Astrocyte of the hippocampus (primary cell): Measurements from ENCODE around the gene SNX3.

ENCODE experiments used
- DNase-seq: peaks from one replicate; pipeline ENCODE4 v3.0.0; 2011; ENCODE audit warnings: low read depth, low spot score

SNX3 gene

DNA sequence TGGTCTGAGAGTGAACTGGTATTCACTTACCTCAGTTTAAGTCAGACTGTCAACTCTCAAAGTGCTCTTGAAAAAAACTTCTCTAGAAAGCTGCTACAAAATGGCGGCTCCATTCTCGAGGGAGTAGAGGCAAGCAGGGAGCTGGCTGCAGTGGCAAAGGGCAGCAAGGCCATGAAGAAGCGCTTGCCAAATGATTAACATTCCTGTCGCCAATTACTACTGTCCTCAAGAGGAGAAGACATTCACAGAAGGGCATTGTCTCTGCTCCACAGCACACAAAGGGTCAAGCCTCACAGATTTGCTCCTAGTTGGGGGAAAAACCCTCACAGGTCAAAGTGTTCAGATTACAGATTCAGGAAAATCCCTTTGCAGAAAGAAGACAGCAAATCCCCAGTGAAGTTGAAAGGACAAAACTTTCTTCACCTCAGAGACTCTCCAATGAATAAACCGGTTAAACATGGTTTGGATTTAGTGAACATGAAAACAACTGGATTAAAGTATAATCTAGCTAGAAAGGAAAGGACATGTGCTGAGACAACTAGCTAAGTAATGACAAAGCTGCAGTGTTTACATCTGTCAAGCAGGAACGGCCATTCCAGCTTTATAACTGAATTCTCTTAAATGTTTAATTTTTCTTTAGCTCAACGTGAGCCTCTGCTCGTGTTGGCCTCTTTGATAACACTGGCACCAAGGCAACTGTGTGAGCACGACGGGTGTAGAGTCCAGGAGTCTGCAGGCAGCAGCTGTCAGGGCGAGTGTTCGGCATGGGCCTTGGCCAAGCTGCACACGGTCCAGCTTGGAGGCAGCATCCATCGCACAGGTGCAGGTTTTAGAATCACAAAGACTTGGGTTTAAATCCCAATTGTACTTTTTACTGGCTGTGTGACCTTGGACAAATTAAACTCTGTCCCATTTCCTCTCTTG, 57.4 kb downstream of the SNX3 start:
- DNase-seq = no peak

DNA sequence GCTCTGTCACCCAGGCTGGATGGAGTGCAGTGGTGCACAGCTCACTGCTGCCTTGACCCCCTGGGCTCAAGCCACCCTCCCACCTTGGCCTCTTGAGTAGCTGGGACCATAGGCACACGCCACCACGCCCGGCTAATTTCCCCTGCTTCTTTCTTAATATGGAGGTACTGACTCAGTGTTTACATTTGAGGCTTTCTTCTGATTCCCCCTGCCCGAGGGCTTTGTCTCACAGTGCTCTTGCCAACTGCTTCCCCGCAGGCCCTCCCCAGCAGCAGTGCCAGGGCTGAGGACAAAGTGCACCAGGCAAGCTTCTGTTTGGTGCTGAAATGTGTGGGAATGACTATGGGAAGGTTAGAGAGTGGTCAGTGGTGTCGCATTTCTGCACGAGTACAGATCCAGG, 60.2 kb downstream of the SNX3 start:
- peak; percentile 91 for DNase-seq

DNA sequence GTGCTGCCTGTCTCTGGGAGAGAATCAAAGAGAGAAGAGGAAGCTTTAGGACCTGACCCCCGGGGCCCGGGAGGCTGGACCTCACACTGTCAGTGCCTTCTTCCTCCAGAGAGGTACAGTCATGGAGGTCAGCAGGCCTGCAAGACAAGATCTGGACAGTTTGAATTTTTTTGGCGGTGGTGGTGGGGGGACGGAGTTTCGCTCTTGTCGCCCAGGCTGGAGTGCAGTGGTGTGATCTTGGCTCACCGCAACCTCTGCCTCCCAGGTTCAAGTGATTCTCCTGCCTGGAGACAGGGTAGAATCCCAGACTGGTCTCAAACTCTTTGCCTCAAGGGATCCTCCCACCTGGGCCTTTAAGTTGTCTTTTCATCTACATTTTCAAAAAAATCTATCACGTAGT, 60.7 kb downstream of the SNX3 start:
- DNase-seq = no peak

DNA sequence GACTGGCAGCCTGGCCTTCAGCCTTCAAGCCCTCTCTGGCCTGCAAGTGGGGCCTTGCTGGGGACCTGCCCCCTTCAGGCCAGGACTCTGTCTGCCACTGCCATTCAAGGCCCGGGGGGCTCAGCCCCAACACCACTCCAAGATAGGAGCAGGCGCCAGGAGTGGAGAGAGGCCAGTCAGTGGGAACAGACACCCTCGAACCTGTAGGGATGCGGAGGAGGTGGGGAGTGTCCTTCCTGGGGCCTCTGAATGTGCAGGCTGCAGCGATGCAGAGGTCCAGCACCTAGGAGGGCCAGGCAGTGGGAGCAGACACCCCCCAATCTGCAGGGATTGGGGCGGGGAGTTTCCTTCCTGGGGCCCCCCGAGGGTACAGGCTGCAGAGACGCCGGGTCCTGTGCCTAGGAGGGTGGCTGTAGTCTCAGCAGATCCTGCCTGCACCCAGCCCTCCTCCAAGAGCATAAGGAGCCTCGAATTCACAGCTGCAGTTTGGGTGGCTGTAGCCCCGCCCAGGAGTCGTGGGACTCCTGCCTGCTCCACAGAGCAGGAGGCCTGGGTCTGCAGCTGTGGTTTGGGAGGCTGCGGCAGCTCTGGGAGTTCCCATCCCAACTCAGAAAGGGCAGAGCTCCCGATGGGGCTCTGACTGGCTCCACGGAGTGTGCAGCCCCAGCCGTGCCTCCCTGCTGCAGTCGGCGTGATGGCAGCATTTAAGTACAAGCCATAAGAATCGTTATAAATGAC, 61.9 kb downstream of the SNX3 start:
- no peak for DNase-seq

DNA sequence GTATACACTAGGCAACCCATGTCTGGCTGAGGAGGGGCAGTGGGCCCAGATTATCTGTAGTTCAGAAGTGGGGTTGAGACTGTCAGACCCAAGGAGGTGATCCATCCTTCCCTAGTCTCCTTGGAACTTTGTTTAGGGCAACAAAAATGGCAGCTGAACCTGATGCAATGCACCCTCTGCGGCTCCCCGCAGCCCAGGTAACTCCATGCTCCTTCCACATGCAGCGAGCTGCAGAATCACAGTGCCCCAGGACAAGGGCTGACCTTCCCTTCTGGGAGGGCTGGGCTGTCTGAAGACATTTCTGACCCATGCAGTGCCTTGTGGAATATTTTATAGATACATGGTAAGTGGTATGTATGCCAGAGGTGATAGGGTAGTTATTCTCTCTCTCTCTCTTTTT, 65.6 kb downstream of the SNX3 start:
- DNase-seq = no peak

DNA sequence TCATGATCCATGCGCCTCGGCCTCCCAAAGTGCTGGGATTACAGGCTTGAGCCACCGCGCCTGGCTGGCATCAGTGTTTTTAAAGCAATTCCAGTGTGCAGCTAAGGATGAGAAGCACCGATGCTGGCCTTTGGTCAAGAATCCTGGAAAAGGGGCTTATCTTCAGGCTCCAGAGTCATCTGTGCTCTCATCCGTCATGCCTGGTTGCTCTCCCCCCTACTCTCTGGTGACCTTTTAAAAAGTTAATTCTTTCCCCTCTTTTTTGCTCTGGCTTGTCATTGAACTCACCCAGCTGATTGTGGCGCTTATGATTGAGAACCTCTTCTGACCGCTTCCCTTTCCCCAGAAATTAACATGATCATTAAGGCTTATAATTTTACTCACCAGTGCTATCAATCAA, 66.3 kb downstream of the SNX3 start:
- DNase-seq = no peak

DNA sequence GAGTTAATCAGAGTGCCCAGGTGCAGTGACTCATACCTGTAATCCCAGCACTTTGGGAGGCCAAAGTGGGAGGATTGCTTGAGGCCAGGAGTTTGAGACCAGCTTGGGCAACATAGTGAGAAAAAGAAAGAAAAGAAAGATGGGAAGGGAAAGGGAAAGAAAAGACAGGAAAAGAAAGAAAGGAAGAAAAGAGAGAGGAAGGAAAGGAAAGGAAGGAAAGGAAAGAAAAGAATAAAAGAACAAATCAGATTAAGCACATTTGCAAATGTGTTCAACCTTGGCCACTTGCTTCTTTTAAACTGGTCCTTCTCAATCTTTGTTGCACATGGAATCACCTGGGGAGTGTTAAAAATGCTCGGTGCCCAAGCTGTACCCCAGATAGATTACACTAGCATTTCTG, 67.0 kb downstream of the SNX3 start:
- DNase-seq = no peak

DNA sequence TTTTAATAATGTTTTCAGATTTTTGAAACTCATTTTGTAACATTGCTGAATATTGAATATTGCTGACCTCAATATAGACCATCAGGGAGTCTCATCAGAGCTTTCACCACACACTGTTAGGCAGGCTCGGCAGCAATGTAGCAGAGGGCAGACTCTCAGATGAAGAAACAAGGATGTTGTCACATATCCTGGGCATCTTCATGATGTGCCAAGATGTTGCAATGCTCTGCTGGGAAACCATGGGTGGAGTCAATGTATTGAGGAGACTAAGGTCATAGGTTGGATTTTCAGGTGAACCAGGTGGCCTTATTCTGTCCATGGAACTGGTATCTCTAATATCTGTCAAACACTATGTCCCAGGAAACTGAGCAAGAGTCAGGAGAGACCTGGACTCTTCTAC, 67.7 kb downstream of the SNX3 start:
- no peak for DNase-seq

DNA sequence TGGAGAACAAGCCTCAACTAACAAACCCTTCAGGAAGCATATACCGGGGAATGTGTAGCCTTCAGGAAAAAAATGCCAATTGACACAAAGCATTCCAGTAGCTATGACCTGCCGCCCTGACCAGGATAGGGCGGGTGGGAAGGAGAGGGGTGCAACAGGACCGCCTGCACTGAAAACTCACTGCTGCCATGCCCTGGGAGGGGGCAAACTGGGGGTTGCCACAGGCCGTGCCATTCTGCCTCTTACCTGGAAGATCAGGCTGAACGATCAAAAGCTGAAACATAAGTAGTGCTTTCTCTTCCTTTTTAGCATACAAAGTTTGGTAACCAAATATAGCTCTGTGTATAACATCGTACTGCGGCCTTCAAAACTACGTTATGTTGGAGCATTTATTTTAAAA, 73.3 kb downstream of the SNX3 start:
- no peak for DNase-seq

DNA sequence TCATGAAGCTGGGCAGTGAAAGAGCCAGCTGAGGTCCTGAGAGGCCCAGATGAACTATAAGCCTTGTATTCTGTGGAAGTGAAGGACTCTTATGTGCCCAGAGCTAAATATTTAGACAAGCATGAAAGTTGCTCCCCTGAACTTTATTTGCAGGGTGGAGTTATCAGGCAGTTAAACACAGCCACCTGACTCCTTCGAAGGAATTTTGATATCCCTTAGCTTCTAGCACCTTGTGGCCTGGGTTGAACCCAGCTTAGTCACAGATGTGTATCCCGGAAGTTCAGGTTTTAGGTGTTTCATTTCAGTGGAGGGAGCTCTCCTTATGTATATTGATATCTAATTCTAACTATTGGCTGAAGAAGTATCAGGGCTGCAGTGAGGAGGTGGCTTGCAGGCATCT, 74.6 kb downstream of the SNX3 start:
- DNase-seq = no peak

DNA sequence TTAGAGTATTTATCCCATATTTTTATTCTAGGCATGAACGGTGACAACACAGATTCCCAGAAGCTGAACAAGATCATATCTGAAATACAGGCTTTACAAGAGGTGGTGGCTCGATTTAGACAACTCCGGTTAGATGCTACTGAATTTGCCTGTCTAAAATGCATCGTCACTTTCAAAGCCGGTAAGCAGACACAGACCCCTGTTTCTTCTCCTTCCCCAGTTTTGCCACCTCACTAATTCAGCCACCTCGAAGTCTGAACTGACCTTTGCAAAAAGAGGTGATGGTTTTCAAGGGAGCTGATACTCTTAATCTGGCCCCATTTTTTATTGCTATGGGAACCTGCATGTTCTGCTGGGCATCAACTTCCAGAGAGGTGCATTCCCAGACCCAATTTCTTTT, 80.1 kb downstream of the SNX3 start:
- no peak for DNase-seq

DNA sequence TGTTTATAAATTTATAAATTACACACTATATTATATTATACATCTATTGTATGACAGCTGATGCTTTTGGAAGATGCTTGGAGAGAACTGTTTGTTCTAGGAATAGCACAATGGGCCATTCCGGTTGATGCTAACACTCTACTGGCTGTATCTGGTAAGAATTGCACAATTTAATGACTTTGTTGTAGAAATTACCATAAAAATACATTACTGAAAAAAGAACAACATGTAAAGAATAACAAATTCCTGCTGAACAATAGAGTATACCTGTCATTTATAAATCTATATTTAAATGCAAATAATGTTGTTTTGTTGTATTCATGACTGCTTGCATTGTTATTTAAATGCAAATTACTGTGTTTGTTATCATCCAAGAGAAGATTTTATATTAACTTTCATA, 80.6 kb downstream of the SNX3 start:
- DNase-seq = no peak

DNA sequence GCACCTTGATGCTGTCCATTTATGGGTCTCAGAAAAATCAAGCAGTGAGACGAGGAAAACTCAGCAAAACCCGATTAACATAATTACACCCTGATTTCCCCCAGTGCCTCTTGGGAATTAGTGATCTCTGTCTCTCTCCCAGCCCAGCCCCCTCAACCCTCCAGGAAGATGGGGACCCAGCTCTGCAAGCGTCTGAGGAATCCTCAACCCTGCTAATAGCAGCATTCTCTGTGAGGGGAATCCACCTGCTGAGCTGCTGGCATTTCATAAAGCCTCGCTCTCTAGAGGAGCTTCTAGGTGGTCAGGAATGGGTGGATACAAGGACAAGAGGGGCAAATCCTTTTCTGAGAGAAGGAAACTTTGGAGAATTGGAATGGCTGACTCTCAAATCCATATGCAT, 81.1 kb downstream of the SNX3 start:
- no peak for DNase-seq

DNA sequence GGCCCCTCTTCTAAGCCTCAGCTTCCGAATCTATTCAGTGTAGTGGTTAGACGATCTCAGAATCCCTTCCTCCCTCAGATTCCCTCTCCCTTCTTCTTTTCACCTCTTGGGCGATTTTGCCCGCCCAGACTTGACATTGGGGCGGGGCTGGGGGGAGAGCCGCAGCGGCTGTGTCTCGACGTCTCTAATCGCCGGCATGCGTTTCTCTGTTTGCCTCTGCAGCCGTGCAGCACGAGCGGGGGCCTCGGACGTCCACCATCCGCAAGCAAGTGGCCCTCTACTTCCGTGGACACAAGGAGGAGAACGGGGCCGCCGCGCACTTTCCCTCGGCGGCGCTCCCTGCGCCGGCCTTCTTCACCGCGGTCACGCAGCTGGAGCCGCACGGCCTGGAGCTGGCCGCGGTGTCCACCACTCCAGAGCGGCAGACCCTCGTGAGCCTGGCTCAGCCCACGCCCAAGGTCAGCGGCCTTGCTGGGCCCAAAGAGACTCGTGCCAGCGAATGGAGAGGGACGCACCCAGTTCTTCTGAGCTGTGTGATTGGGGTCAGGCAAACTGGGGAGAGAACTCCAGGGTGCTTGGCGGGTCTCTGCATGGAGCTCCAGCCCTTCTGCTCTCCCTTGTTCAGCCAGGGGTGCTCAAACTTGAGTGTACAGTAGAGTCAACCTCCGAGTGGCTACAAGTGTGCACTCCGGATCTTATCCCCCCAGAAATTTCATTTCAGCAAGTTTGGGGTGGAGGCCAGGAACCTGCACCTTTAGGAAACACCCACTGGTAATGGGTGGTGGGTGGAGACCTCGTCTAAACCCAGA, 84.4 kb downstream of the SNX3 start:
- no peak for DNase-seq

DNA sequence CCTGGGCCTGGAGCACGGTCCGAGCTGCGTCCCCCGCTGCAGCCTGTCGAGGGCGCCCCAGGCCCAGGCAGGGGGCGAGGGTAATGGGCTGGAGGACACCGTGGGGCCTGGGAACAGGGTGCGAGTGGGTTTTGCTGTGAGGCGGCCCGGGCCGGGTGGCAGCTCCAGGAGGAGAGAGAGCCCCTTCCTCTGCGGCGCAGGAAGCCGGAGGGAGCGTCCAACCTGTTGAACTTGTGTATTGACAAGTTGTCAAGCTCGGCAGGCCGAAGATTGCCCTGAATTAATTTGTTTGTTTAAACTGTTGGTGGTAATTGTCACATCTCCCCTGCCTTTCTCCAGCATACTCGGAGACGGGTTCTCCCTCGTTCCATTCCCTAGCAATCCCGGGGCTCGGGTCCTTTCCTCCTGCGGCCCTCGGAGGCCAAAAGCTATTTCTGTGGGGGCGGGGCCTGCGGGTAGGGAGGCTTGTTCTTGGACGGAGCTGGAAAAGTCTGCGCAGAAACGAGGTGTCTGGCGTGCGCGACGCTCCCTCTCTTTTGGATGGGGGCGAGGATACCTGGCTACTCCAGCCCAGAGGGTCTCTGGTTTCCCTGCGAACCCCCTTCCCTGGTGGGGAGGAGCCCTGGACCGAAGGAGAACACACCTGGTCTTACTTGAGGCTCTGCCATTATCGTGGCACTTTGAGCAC, 85.1 kb downstream of the SNX3 start:
- DNase-seq = no peak

DNA sequence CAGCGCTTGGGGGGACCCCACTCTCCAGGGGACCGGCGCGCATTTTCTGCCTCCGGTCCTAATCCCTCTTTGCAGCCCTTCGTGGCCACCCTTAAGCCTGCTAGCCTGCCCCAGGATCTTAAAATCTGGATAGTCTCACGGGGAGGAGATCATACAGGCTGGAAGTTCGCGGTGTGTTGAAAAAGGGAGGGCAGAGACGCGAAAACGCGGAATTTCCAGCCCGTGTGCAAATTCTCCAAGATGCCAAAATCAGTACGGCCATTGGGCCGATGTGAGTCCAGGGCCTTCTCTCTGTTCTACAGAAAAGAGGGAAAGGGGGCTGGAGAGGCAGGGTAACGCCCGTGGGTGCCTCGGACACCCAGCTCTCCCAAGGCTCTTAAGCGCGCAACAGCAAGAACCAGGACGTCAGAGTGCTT, 85.7 kb downstream of the SNX3 start:
- DNase-seq = no peak

DNA sequence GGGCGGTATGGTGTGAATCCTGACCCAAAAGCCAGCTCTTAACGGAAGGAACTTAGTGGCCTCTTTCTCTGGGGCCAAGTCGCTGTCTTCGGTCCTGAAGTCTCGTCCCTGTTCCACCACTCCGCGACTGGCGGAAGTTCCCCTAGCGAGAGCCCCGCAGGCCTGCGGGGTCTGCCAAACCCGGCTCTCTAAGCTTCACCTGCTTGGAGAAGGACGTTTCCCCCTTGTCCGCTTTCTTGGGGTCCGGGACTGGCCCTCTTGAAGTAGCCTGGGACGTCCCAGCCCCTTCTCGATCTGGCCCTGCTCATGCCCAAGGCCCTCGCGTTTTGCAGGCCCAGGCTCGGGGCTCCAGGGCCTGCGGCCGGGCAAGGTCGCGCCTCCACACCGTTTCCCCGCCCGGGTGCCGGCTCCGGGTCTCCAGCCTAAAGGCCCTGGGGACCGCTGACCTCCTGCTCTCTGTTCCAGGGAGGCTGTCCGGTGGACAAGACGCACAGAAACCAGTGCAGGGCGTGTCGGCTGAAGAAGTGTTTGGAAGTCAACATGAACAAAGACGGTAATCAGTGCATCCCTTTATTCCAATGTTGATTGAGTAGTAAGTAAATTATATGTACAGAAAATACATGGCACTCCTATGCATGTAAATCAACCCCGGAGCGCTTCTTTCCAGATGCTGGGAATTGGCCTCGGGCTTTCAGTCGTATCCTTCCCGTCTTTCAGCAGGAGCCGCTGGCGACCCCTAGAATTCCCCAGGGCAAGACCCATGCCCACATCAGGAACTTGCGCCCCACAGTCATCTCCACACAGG, 86.3 kb downstream of the SNX3 start:
- DNase-seq = no peak

DNA sequence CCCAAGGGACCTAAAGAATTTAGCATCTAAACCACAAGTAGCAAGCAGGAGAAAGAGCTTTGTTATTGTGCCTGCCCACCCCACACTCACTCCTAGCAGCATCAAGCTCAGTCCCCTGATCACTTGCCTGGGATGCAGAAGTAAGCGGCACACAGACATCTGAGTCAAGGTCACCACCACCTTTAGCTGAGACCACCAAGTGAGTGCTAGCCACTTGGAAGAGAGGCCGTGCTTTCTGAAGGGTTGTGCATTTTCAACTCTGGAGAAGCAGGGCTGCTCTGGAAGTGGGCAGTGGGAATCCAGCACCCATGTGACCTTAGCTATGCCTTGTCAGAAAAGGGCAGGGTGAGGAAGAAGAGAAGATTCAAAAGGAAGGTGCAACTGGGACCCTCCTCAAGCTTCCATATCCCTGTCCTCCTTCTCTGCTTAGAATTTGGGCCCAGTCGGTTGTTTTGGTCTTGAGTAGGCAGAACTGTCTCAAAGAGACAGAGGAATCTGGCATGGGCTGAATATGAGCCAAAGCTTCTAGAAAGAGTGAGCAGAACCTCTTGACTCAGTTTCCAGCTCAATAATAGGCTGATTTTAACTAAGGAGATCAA, 88.8 kb downstream of the SNX3 start:
- no peak for DNase-seq

DNA sequence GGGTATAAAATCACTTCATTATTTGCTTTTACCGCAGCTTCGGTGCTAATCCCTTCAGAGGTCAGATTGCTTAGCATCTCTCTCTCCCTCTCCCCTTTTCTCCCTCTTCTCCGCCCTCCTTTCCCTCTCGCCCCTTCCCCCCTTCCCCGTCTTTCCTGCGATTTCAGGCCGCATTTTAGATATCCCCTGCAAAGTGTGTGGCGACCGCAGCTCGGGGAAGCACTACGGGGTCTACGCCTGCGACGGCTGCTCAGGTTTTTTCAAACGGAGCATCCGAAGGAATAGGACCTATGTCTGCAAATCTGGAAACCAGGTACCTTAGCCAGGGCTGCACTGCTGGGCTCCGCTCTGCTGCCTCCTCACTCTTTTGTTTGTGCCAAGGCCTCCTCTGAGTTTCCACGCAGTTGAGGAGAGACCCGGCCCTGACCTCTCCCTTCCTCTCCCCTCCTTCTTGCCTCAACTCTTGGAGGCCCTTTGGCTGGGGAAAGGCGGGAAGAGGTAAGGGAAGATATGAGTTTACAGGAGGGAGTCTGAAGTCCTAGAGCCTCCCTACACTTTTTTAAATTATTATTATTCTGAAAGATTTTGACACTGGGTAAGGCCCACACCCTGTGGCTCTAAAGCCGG, 89.4 kb downstream of the SNX3 start:
- DNase-seq = peak; percentile 50
